ENCODE measurements around the gene RPS6KA5.

The RPS6KA5 gene

GRCh38 chr14:91004987-91005386 lies 55.5 kb downstream of the RPS6KA5 start:
- FAIRE-seq (no peak), DNase-seq (ENCODE audit: insufficient read length, low spot score) (no peak)
- TF ChIP-seq CTCF (IDR thresholded peaks at IDR 0.05; ENCODE audit: insufficient read depth, missing control alignments), result no peak

DNA sequence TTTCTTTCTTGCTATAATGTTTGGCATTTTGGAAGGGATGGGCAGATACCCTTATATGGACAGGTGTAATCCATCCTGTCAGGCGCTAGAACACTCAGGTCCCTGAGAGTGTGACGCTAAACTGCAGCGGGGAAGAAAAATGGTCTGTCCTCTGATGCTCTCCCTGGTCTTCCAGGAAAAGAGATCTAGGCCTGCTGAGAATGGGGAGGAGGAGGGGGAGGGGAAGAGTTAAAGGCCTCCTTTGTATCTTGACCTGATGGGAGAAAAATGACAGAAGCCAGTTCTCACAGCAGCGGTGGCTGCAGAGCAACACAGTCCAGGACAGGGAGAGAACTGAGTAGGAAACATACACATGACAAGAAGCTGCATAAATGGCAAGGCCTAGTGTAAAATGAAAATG lies 61.1 kb downstream of the RPS6KA5 start:
- FAIRE-seq (no peak), DNase-seq (ENCODE audit: insufficient read length, low spot score) (no peak)
- no peak for TF ChIP-seq CTCF (IDR thresholded peaks at IDR 0.05; ENCODE audit: insufficient read depth, missing control alignments)

GRCh38 chr14:90996967-90997366 lies 63.5 kb downstream of the RPS6KA5 start:
- FAIRE-seq, result no peak
- TF ChIP-seq CTCF (IDR thresholded peaks at IDR 0.05; ENCODE audit: insufficient read depth, missing control alignments), result no peak
- no peak for DNase-seq (ENCODE audit: insufficient read length, low spot score)

- no peak for TF ChIP-seq CTCF (IDR thresholded peaks at IDR 0.05; ENCODE audit: insufficient read depth, missing control alignments)
- FAIRE-seq (no peak), DNase-seq (ENCODE audit: insufficient read length, low spot score) (no peak)
Measured at GRCh38 chr14:90995785-90996184, 64.7 kb downstream of the RPS6KA5 start.

DNA sequence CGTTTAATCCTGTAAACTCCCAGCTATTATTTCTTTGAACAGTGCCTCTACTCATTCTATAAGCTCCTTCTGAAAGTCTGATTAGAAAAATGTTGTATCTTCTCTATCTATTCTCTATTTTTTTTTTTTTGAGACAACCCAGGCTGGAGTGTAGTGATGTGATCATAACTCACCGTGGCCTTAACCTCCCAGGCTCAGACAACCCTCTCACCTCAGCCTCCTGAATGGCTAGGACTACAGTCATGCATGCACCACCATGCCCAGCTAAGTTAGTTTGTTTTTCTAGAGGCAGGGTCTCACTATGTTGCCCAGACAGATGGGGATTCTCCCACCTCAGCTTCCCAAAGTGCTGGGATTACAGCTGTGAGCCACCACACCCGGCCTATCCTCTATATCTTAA lies 66.6 kb downstream of the RPS6KA5 start:
- FAIRE-seq (no peak), DNase-seq (ENCODE audit: insufficient read length, low spot score) (no peak)
- no peak for TF ChIP-seq CTCF (IDR thresholded peaks at IDR 0.05; ENCODE audit: insufficient read depth, missing control alignments)

- no peak for DNase-seq (ENCODE audit: insufficient read length, low spot score)
- FAIRE-seq, result peak; percentile 21
- TF ChIP-seq CTCF (IDR thresholded peaks at IDR 0.05; ENCODE audit: insufficient read depth, missing control alignments), result no peak
Measured at GRCh38 chr14:90991690-90992443, 68.6 kb downstream of the RPS6KA5 start.

- FAIRE-seq (no peak), DNase-seq (ENCODE audit: insufficient read length, low spot score) (no peak)
- TF ChIP-seq CTCF (IDR thresholded peaks at IDR 0.05; ENCODE audit: insufficient read depth, missing control alignments), result no peak
Measured at GRCh38 chr14:90990141-90990540, 70.3 kb downstream of the RPS6KA5 start.

All from D721Med (cell line).